Fibroblast of the conjunctiva (primary cell): ENCODE measurements around the gene MARCHF9.

ENCODE experiments used
- DNase-seq: peaks from one replicate; pipeline ENCODE4 v3.0.0-alpha.2; 2010; ENCODE audit warnings: low read depth

The MARCHF9 gene

DNA sequence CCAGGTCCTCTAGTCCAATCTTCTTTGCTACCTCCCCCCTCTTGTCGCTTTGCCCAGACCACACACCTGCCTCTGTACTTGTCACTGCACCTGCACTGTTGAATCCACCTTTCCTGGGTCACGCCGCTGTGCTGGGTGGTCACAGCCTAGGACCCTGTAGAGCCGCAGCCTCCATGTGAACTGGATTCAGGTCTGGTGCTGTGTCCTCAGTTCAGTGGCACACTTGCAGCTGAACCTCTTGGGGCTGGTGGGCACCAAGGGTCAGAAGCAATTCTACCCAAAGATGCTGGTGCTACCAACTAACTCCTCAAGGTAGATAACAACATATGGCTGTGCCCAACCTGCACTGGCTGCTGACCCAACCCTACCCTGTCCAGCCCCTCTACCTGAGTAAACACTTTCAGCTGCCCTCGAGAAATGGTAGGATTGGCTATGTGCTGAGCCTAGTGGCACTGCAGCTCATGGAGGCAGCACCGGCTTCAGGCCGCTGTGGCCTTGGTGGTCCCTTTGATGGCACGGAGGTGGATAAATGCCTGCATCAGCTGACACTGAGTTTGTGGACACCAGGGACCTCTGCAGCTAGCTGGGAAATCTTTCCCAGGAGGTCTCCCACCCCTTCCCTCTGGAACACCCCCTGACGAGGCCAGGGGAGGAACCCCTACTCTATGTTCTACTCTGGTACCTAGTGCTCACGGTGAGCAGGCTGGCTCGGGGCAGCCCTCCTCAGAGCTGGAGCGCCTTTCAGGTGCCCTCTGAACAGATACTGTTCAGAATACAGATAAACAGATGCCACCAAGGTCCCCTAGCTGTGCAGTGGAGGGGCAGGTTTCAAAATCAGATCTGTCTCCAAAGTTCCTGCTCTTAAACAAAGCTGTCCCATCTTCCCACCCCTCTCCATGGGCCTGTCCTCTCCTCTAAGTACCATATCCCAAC, 30.6 kb upstream of the MARCHF9 start:
- DNase-seq: no peak

DNA sequence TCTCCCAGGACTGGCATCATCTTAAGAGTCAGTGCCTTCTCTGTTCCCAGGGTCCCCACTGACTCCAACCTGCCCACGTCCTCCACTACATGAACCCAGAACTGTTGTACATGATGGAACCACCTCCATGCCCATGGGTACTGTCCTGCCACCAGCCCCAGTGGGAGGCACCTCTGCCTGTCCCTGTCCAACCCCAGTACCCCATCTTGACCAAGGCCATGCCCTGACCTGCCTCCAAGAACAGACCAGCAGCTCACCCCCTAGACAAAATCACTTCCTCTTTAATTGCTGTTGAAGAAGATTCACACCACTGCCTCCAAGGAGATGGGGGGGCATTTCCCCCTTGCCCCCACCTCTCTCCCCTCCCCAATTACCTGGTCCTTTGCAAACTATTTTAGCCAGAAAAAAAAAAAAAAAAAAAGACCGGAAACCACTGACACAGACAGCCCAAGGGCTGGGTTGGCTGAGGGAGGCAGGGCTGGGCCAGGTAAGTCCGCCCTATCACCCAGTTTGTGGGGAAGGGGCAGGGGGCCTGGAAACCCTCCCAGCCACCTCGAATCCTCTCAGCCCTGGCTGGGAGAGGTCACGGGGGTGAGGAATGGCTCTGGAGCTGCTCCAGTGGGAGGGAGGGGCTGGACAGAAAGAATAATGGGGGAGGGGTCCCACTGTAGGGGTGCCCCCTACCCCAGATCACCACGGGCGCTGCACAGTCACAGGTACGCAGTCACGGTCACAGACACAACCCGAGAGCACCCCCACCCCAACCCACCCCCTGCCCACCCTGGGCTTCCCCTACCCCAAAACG, 29.8 kb upstream of the MARCHF9 start:
- DNase-seq: no peak

DNA sequence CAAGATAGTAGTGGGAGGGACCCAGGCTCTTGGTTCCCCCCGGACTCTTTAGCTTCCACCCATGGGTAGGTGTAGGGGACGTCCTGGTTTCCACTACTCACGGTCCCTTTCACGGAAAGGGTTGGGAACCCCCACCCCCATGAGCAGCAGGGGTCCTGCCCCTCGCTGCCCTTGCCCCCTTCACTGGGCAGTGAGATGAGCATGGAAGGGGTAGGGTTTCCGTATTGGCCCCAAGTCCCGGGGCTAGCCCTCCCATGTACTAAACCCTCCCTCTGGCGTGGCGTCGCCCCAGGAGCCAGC, 29.1 kb upstream of the MARCHF9 start:
- no peak for DNase-seq

DNA sequence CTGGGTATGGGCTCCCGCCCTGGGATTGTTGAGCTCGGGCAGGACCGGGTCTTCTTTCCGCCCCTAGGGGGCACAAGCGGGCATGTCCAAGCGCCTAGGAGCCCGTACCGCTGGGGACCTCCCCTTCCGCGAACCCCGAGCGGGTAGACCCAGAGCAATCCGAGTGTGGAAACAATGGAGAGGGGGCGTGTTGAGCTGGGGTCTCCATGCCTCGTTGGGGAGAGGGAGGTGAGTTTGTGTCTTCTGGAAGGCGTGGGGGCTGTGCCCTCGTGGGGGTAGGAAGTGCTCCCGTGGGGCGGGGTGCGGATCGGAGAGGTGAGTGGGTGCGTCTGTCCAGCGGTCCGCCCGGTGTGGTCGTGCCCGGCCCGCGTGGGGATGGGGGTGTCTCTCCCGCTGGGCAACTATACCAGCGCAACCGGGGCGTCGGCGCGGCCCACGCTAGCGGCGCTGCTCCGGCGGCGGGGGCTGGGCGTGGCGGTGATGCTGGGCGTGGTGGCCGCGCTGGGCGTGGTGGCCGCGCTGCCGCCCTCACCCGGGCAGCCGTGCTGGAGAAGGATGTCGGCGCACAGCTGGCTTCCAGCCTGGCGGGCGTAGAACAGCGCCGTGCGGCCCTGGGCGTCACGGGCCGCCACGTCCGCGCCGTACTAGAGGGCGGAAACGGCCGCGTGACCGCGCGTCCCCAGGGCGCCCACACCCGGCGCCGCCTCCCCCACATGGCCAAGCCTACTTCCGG, 28.6 kb upstream of the MARCHF9 start:
- DNase-seq: peak; percentile 74

DNA sequence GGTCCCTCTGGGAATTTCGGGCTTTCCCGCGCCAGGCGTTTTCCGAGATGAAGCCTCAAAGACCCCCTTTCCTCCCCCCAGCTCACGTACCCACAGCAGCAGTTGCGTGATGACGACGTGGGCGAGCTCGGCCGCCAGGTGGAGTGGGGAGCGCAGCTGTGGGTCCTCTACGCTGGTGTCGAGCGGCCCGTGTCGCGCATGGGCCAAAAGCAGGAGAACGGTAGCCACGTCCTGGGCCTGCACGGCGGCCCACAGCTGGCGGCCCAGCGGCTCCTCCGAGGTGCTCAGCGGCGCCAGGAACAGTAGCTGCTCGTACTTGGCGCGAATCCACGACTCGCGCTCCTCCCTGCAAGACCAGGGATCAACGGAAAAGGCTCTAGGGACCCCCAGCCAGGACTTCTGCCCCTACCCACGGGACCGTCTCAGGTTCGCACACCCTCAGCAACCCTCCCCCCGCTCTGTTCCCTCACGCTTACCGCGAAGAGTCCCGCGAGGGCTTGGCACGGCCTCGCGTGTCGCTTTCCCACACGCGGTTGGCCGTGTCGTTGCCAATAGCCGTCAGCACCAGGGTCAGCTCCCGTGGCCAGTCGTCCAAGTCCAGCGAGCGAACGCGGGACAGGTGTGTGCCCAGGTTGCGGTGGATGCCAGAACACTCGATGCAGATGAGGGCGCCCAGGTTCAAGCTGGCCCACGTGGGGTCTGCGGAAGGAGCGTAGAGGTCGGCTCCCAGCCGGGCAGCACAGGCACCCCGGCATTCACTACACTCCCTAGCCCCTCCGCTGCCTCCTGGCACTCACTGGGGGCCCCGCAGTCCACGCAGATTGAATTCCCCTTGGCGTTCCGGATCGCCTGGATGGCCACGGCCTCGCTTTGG, 27.8 kb upstream of the MARCHF9 start:
- no peak for DNase-seq

DNA sequence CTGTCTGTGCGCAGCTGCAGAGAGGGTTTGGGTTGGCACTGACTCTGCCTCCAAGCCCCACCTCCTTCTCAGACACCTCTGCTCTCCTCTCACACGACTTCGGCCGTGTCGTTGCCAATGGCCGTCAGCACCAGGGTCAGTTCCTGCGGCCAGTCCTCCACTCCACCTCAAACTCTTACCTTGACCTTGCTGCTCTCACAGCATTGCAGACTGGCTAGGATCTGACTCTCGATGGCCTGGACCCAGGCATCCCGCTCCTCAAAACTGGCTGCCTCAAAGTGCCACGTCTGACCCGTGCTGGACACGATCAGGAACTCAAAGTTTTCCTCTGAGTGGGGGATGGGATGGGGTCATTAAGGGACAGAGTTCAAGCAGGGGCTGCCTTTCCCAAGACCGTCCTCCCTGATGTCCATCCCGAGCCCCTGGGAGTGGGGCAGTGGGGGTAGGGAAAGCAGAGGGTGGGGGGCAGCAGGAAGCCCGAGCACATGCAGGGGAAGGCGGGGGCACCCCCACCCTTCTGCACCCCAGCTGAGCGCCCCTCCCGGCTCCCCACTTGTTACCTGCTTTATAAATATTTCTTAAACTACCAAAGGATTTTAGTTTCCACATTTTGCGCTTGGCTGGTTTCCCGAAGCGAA, 27.0 kb upstream of the MARCHF9 start:
- no peak for DNase-seq

DNA sequence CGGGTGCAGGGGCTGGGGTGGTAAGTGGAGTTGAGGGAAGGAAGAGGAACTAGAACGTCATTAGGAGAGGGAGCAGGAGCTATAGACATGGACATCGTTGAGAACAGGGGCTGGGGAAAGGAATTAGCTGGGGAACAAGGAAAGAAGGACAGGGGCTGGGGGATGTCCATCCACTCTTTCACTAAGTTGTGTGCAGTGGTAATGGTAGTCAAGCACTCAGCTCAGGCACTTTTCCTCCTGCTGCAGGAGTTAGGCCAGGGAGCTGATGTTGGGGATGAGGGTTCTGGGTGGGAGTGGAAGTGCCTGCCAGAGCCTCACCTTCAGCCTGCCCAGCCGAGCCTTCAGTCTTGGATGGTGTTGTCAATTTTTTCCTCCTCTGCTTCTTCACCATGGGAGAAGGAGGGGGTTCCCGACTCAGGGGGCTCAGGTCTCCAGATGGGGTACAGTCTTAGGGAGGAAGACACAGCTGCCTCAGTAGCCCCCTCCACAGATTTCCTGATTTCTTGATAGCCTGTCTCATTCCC, 25.5 kb upstream of the MARCHF9 start:
- no peak for DNase-seq

DNA sequence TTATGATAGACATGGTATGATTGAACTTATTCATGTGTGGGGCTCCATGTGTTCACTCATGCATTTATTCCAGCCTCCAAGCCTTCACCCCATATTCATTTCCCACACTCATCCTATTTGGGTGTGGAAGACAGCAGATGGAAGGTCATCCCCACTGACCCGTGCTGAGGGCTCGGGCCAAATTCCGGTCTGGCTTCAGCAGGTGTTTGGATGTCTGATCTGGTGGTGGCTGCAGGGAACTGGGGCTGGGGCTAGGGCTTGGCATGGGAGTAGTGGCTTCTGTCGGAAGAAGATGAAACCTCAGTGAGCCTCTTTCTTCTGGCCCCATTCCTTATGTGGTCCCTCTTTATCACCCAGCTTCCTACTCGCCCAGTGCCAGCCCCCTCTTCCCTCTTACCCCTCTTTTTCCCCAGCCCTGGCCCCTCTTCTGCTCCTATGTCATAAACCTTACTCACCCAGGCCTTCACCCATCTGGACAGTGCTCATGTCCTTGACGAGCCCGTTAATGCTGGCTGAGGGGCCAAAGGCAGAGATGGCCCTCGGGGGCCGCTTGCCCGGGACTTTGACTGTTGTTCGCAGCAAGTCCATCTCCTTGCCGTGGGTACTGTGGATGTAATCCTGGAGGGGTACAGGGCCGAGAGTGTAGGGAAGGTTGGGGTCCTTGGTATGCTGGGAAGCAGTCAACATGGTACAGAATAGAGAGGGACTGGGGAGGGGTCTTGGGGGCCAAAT, 24.4 kb upstream of the MARCHF9 start:
- DNase-seq: no peak

DNA sequence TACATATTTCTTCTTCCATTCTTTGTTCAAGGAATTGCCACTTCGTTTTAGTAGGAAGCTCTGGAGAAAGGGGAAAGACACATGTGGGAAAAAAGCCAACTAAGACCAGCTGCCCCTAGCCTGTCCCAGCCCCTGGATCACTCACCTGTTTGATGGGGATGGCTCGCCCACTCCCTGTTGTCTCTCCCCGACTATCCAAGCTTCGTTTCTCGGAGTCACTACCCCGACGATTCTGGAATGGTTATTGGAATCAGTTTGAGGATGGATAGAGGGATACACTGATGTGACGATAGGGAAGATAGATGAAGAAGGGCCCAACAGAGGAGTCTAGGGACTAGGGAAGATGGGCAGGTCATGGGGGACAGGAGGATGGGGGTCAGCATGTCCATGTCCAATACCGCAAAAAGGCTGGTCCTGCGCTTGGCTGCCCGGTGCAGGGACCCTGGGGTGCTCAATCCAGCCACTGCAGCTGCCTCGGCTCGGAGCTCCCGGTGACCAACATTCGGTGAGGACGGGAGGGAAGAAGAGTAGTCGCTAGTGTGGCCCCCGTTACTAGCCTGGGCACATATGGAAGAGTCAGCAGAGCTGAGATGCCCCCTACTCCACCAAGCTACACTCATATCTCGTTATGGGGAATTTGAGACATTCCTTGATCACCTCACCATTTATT, 23.4 kb upstream of the MARCHF9 start:
- DNase-seq: no peak

DNA sequence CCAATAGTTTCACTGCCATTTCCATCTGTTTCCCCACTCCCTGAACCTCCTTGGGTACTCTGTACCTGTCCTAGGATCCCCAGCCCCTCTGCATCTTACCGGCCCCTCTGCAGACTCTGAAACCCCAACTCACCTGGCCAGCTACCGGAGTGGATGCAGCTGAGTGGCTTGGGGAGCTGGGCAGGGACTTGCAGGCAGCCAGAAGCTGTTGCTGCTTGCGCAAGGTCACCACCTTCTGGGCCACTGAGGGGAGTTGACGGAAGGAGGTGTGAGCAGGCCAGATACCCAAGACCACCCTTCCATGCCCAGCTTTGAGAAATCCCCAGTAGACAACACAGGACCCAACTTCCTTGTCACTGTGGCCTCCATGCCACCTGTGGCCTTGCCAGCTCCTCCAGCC, 22.6 kb upstream of the MARCHF9 start:
- DNase-seq: no peak

DNA sequence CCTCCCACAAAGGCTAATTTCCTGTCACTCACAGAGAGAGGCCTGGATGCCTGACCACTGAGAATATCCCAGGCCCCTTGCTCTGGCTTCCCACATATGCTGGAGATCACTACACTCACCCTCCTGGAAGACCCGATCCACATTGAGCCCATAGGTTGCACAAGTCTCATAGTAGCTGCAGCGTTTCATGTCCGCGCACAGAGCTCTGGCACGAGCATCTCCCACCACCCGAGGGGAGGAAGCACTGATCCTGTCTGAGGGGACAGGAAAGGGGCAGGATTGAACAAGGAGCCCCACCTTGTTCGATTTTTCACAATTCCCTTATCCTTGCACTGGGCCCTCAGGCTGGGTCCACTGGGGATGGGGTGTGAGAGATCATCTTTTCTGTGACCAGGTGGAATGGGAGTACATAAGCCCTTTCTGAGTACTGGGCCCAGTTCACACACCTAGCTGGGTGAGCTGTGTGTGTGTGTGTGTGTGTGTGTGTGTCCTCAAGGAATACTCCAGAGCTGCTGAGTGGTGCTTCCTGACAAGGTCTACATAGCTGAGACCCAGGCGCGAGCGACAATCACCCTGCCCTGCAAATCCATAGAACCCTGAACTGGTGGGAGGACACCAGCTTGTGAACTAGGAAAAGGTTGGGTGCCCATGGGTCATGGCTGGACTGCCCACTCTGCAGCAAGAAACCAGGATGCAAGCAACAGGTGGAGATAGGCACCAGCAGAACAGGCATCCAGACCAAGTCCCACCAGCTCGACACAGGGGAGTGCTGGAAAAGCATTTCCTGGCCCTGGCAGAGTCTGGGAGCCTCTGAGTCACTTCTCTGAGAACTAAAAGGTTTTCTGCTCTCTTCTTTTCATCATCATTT, 21.9 kb upstream of the MARCHF9 start:
- no peak for DNase-seq

DNA sequence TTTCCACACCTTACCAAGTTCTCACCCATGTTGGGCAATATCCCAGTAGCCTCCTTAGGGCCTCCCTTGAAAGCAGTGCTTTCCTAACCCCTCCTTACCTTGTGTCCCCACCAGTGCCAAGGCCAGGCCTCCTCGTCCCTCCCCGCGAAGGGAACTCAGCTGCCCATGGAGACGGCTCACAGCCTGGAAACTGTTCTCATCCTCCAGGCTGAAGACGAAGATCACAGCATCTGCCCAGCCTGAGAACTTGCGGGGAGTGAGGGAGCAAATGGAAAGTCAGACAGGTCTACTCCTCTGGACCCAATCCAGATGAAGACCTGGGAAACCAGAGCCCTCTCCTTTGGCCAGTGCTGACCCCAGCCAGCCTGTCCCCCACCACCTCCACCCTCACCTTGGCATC, 21.0 kb upstream of the MARCHF9 start:
- DNase-seq: no peak

DNA sequence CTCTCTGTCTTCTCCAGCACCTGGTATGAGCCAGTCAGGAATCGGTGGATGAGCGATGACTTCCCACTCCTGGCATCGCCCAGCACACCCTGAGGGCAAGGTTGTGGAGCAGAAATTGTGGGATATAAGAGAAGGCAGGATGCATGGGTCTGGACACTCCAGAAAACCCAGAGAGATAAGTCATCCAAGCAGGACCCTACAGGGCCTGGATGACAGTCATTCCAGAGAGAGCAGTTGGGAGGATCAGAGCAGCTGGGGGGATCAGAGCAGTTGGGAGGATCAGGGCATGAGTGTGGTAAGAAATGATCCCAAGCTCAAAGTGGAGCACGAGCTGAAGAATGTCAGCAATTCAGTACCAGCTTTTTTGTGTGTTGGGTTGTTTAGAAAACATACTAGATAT, 20.3 kb upstream of the MARCHF9 start:
- DNase-seq: no peak

DNA sequence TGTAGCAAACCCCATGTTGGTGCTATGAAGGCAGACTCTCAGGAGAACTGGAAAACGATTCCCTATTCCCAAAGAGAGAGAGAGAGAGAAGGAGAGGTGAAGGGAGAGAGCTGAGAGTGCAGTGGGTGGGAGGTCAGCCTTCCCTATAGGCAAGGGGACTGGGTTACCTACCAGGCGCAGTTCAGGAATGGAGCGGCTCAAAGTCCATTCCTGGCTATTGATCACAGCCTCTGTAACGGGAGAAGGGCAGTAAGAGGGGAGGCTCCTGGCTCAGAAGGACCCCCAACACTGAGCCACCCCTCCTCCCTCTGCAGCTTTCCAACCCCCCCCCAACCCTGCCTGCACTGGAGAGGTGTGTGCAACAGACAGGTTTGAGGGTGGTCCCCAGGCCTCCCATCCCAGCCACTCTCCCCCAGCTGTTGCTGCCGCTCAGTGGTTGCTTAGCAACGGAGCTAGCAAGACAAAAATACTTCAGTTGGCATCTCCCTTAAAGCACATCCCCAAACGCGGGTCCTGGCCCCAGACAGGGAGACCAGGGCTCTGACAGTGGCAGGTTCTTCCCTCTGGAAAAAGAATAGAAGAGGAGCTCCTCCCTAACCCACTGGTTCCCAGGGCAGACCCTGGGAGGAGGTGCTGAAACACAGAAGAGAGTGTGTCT, 19.6 kb upstream of the MARCHF9 start:
- no peak for DNase-seq

DNA sequence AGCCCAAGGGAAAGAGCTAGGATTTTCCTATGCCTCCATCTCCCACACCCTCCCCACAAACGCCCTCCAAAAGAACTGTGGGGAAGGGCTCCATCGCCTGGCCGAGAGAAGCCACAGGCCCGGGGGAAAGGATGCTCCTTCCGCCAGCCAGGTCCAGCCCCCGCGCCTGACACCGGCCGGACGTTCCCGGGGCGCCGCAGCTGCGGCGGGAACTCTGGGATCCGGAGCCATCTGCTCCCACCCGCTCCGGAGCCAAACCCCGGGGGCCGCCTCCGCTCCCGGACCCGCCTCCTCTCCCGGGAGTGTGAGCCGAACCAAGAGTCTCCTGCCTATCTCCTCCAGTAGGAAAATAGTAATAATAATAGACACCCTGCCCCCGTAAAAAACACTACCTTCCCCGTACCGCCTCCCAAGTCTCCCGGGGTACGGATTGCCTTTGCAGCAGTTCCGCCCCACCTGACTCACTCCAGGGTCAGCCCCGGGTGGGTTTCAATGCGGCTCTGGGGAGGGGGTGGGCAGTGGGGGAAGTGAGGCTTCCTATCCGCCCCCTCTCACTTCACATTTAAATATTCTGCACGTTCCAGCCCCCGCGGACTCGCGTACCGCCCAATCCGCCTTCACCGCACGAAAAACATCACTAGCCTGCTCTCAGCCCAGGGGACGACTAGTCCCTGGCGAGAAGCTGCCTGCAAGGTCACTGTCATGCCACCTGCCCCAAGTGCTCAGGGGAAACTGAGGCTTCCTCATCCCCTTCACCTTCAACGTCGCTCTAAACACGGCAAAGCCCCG, 18.8 kb upstream of the MARCHF9 start:
- DNase-seq: no peak

DNA sequence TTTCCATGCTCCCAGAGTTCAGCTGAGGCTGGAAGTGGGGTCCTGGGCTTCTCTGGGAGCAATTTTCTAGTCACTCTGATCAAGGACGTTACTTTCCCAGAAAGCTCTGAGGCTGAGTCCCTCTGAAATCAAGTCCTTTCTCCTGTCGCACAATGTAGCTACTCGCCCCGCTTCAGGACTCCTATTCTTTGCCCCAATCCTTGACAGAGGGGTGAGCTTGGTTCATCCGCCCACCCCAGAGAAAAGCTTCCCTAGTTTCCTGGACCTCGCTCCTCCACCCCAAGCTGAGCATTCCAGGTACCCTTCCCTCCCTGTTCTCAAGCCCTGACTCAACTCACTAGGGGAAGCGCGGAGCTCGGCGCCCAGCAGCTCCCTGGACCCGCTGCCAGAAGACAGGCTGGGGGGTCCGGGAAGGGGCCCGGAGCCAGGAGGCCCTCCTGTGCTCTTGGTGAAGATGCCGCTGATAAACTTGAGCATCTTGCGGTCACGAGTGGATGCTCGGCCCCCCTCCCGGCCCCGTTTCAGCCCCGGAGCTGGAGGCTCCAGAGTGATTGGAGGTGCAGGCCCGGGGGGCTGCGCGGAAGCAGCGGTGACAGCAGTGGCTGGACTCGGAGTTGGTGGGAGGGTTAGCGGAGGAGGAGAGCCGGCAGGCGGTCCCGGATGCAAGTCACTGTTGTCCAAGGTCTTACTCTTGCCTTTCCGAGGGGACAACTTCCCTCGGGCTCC, 18.0 kb upstream of the MARCHF9 start:
- no peak for DNase-seq
